HepG2 (cell line): ENCODE data around the gene RB1.

Source experiments
- CAMTA2 ChIP-seq: sonication (generic); formaldehyde crosslinking; IDR thresholded peaks from 2 replicates; pipeline ENCODE4 v1.4.0; 2020; ENCODE audit warnings: mild to moderate bottlenecking, missing genetic modification reagents, borderline replicate concordance
- CCDC6 ChIP-seq: sonication (generic); formaldehyde crosslinking; IDR thresholded peaks from 2 replicates; pipeline ENCODE4 v1.8.1; 2022; ENCODE audit warnings: mild to moderate bottlenecking, missing genetic modification reagents, moderate library complexity
- HCFC1 ChIP-seq: fragments of 150-350 bp; IDR thresholded peaks from 2 replicates; pipeline ENCODE4 v1.6.1; 2014; ENCODE audit warnings: low read depth, low read length
- HMG20B ChIP-seq: conservative IDR thresholded peaks from 2 replicates; pipeline ENCODE4 v1.6.1; 2016; ENCODE audit warnings: missing genetic modification reagents, missing compliant biosample characterization
- PHF8 ChIP-seq: sonication (generic); formaldehyde crosslinking; IDR thresholded peaks from 2 replicates; pipeline ENCODE4 v1.5.0; 2020; ENCODE audit warnings: missing genetic modification reagents
- POLR2A ChIP-seq, 2 experiments: IDR thresholded peaks; 2 replicates each; pipeline ENCODE4 v1.6.1; 2011; ENCODE audit warnings: low read depth in 2 of 2, low read length in 2 of 2, mild to moderate bottlenecking in 1 of 2, moderate library complexity in 1 of 2; ENCODE audit not compliant: insufficient read depth in 1 of 2
- SOX6 ChIP-seq, 2 experiments: fragments of 450-650 bp in 1 of 2; sonication (generic) in 1 of 2; formaldehyde crosslinking in 1 of 2; IDR thresholded peaks; 2 replicates each; pipeline versions ENCODE4 v1.4.0 to v1.6.1; 2017 to 2020; ENCODE audit warnings: antibody characterized with exemption in 1 of 2, mild to moderate bottlenecking in 1 of 2, missing genetic modification reagents in 1 of 2
- SP1 ChIP-seq, 2 experiments: fragments of 450-650 bp in 1 of 2; sonication (generic) in 1 of 2; formaldehyde crosslinking in 1 of 2; IDR thresholded peaks; 2 replicates each; pipeline versions ENCODE4 v1.4.0 to v1.6.1; 2016 to 2020; ENCODE audit warnings: missing genetic modification reagents in 1 of 2
- ZNF230 ChIP-seq: sonication (generic); formaldehyde crosslinking; IDR thresholded peaks from 2 replicates; pipeline ENCODE4 v1.4.0; 2020; ENCODE audit warnings: mild to moderate bottlenecking, missing genetic modification reagents
- ZNF567 ChIP-seq: sonication (generic); formaldehyde crosslinking; IDR thresholded peaks from 2 replicates; pipeline ENCODE4 v1.8.1; 2023; ENCODE audit warnings: mild to moderate bottlenecking, missing genetic modification reagents, borderline replicate concordance
- TF ChIP-seq, protein P1 (sequence below): IDR thresholded peaks from 2 replicates; pipeline ENCODE4 v1.6.1; 2012; ENCODE audit warnings: low read depth, low read length, improper control_type of control experiment

DNA sequence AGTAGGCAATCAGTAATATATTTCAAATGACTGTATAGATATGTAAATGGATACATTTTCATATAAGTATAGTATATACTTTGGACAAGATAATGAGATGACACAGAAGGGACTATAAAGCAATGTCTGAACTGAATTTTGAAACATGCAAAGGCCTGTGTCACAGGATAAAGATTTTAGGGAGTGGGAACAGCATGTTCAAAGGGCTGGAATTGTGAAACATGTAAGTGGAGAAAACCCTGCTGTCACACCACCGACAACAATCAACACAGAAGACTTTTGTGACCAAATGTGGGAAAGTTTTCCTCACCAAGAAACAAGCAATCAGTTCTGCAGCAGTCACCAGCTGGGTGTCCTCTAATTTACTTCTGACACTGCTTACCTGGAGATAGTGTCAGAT is 66.4 kb downstream of the RB1 start:
- TF ChIP-seq ZNF567: no peak
- TF ChIP-seq HCFC1: no peak
- TF ChIP-seq HMG20B: no peak
- TF ChIP-seq POLR2A (IDR thresholded peaks at IDR 0.05; ENCODE audit: insufficient read depth in 1 of 2, low read depth in 2 of 2, low read length in 2 of 2): no peak
- no peak for TF ChIP-seq SOX6 (IDR thresholded peaks at IDR 0.05)
- no peak for TF ChIP-seq SOX6 (CRISPR knock-in tag; IDR thresholded peaks at IDR 0.05)
- TF ChIP-seq, protein P1, sequence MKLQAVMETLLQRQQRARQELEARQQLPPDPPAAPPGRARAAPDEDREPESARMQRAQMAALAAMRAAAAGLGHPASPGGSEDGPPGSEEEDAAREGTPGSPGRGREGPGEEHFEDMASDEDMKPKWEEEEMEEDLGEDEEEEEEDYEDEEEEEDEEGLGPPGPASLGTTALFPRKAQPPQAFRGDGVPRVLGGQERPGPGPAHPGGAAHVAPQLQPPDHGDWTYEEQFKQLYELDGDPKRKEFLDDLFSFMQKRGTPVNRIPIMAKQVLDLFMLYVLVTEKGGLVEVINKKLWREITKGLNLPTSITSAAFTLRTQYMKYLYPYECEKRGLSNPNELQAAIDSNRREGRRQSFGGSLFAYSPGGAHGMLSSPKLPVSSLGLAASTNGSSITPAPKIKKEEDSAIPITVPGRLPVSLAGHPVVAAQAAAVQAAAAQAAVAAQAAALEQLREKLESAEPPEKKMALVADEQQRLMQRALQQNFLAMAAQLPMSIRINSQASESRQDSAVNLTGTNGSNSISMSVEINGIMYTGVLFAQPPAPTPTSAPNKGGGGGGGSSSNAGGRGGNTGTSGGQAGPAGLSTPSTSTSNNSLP: no peak
- TF ChIP-seq ZNF230 (CRISPR knock-in tag): no peak
- no peak for TF ChIP-seq PHF8 (CRISPR knock-in tag)
- TF ChIP-seq SP1 (IDR thresholded peaks at IDR 0.05): no peak
- TF ChIP-seq SP1 (CRISPR knock-in tag; IDR thresholded peaks at IDR 0.05): no peak
- no peak for TF ChIP-seq CAMTA2 (CRISPR knock-in tag)
- no peak for TF ChIP-seq CCDC6 (CRISPR knock-in tag)
